SK-N-MC (cell line): ENCODE data around the gene ARHGAP28.

ENCODE experiments used
- EZH2 ChIP-seq: fragments of 200-600 bp; sonication (generic); IDR thresholded peaks from one replicate; pipeline ENCODE4 v1.6.1; 2017; ENCODE audit warnings: antibody characterized with exemption
- POLR2AphosphoS5 ChIP-seq: IDR thresholded peaks from 2 replicates; pipeline ENCODE4 v1.6.1; 2012; ENCODE audit warnings: mild to moderate bottlenecking, low read depth, low read length, borderline replicate concordance

- no peak for TF ChIP-seq EZH2
- TF ChIP-seq POLR2AphosphoS5 = peak; percentile 61
Observed at GRCh38 chr18:6729247-6730091, at the start of gene ARHGAP28.
